Measurements from ENCODE around the gene CACNA1B.

Gene CACNA1B

GRCh38 chr9:138049779-138050471 lies 172.3 kb downstream of the CACNA1B start:
- no peaks in the 10 kb centered on the region for H3K27me3 ChIP-seq (ENCODE audit: insufficient read depth, low read length)
- H2AFZ ChIP-seq (ENCODE audit: low read depth, low read length): no peak overlapping the region
- no peaks in the 10 kb centered on the region for H3K4me1 ChIP-seq (ENCODE audit: insufficient read depth, low read length)
- no peaks in the 10 kb centered on the region for H3K36me3 ChIP-seq (ENCODE audit: insufficient read depth, low read length)
- H3K9me3 ChIP-seq (ENCODE audit: low read length): no peaks in the 10 kb centered on the region
- H3K4me3 ChIP-seq (ENCODE audit: low read length): no peak overlapping the region

GRCh38 chr9:138050472-138051330 lies 173.1 kb downstream of the CACNA1B start:
- H3K36me3 ChIP-seq (ENCODE audit: insufficient read depth, low read length): no peaks in the 10 kb centered on the region
- H3K27me3 ChIP-seq (ENCODE audit: insufficient read depth, low read length): no peaks in the 10 kb centered on the region
- no peak overlapping the region for H3K4me3 ChIP-seq (ENCODE audit: low read length)
- H3K9me3 ChIP-seq (ENCODE audit: low read length): no peaks in the 10 kb centered on the region
- H2AFZ ChIP-seq (ENCODE audit: low read depth, low read length): no peak overlapping the region
- no peaks in the 10 kb centered on the region for H3K4me1 ChIP-seq (ENCODE audit: insufficient read depth, low read length)

GRCh38 chr9:138051586-138052321 lies 174.2 kb downstream of the CACNA1B start:
- H3K27me3 ChIP-seq (ENCODE audit: insufficient read depth, low read length): no peaks in the 10 kb centered on the region
- H3K36me3 ChIP-seq (ENCODE audit: insufficient read depth, low read length): no peaks in the 10 kb centered on the region
- H3K4me3 ChIP-seq (ENCODE audit: low read length): no peak overlapping the region
- no peaks in the 10 kb centered on the region for H3K9me3 ChIP-seq (ENCODE audit: low read length)
- H2AFZ ChIP-seq (ENCODE audit: low read depth, low read length): no peak overlapping the region
- no peaks in the 10 kb centered on the region for H3K4me1 ChIP-seq (ENCODE audit: insufficient read depth, low read length)

GRCh38 chr9:138052322-138052615 lies 174.7 kb downstream of the CACNA1B start:
- no peaks in the 10 kb centered on the region for H3K36me3 ChIP-seq (ENCODE audit: insufficient read depth, low read length)
- no peaks in the 10 kb centered on the region for H3K9me3 ChIP-seq (ENCODE audit: low read length)
- no peak overlapping the region for H3K4me3 ChIP-seq (ENCODE audit: low read length)
- H3K27me3 ChIP-seq (ENCODE audit: insufficient read depth, low read length): no peaks in the 10 kb centered on the region
- H3K4me1 ChIP-seq (ENCODE audit: insufficient read depth, low read length): no peaks in the 10 kb centered on the region
- no peak overlapping the region for H2AFZ ChIP-seq (ENCODE audit: low read depth, low read length)

- Histone ChIP-seq H3K4me1 (ENCODE audit: insufficient read depth, low read length) (no peaks in the 10 kb centered on the region), H3K9me3 (ENCODE audit: low read length) (peaks cover 2% of the 10 kb centered on the region), H3K27me3 (ENCODE audit: insufficient read depth, low read length) (no peaks in the 10 kb centered on the region), H3K36me3 (ENCODE audit: insufficient read depth, low read length) (peaks cover 2% of the 10 kb centered on the region), H3K4me3 (ENCODE audit: low read length) (no peak overlapping the region), H2AFZ (ENCODE audit: low read depth, low read length) (no peak overlapping the region)
Observed at GRCh38 chr9:138052635-138053320, 175.2 kb downstream of the CACNA1B start.

- Histone ChIP-seq H2AFZ (ENCODE audit: low read depth, low read length) (no peak overlapping the region), H3K27me3 (ENCODE audit: insufficient read depth, low read length) (no peaks in the 10 kb centered on the region), H3K4me1 (ENCODE audit: insufficient read depth, low read length) (no peaks in the 10 kb centered on the region), H3K9me3 (ENCODE audit: low read length) (peaks cover 2% of the 10 kb centered on the region), H3K4me3 (ENCODE audit: low read length) (no peak overlapping the region), H3K36me3 (ENCODE audit: insufficient read depth, low read length) (peaks cover 3% of the 10 kb centered on the region)
Observed at GRCh38 chr9:138053321-138053868, 175.8 kb downstream of the CACNA1B start.

GRCh38 chr9:138053996-138054752 lies 176.6 kb downstream of the CACNA1B start:
- H3K27me3 ChIP-seq (ENCODE audit: insufficient read depth, low read length): no peaks in the 10 kb centered on the region
- peaks cover 2% of the 10 kb centered on the region for H3K9me3 ChIP-seq (ENCODE audit: low read length)

GRCh38 chr9:138057726-138058125 lies 180.1 kb downstream of the CACNA1B start:
- Histone ChIP-seq H3K9me3 (ENCODE audit: low read length) (peaks cover 6% of the 10 kb centered on the region), H3K36me3 (ENCODE audit: insufficient read depth, low read length) (peaks cover 3% of the 10 kb centered on the region), H3K4me1 (ENCODE audit: insufficient read depth, low read length) (no peaks in the 10 kb centered on the region), H3K27me3 (ENCODE audit: insufficient read depth, low read length) (no peaks in the 10 kb centered on the region), H3K4me3 (ENCODE audit: low read length) (no peak overlapping the region), H2AFZ (ENCODE audit: low read depth, low read length) (no peak overlapping the region)

More at GRCh38 chr9:138053996-138054752, 176.6 kb downstream of the CACNA1B start:
- Histone ChIP-seq H3K4me1 (ENCODE audit: insufficient read depth, low read length) (no peaks in the 10 kb centered on the region), H2AFZ (ENCODE audit: low read depth, low read length) (no peak overlapping the region), H3K4me3 (ENCODE audit: low read length) (no peak overlapping the region), H3K36me3 (ENCODE audit: insufficient read depth, low read length) (peaks cover 3% of the 10 kb centered on the region)

GRCh38 chr9:138058181-138058580 lies 180.6 kb downstream of the CACNA1B start:
- no peaks in the 10 kb centered on the region for H3K4me1 ChIP-seq (ENCODE audit: insufficient read depth, low read length)
- no peak overlapping the region for H2AFZ ChIP-seq (ENCODE audit: low read depth, low read length)
- no peaks in the 10 kb centered on the region for H3K27me3 ChIP-seq (ENCODE audit: insufficient read depth, low read length)
- no peak overlapping the region for H3K4me3 ChIP-seq (ENCODE audit: low read length)
- peaks cover 6% of the 10 kb centered on the region for H3K9me3 ChIP-seq (ENCODE audit: low read length)
- peaks cover 3% of the 10 kb centered on the region for H3K36me3 ChIP-seq (ENCODE audit: insufficient read depth, low read length)

- Histone ChIP-seq H2AFZ (ENCODE audit: low read depth, low read length) (no peak overlapping the region), H3K27me3 (ENCODE audit: insufficient read depth, low read length) (no peaks in the 10 kb centered on the region), H3K9me3 (ENCODE audit: low read length) (peaks cover 6% of the 10 kb centered on the region)
Observed at GRCh38 chr9:138059196-138059595, 181.6 kb downstream of the CACNA1B start.

GRCh38 chr9:138060365-138060764 lies 182.8 kb downstream of the CACNA1B start:
- Histone ChIP-seq H2AFZ (ENCODE audit: low read depth, low read length) (no peak overlapping the region), H3K4me3 (ENCODE audit: low read length) (no peak overlapping the region), H3K36me3 (ENCODE audit: insufficient read depth, low read length) (peaks cover 3% of the 10 kb centered on the region), H3K4me1 (ENCODE audit: insufficient read depth, low read length) (no peaks in the 10 kb centered on the region), H3K27me3 (ENCODE audit: insufficient read depth, low read length) (no peaks in the 10 kb centered on the region), H3K9me3 (ENCODE audit: low read length) (peaks cover 6% of the 10 kb centered on the region)

More at GRCh38 chr9:138059196-138059595, 181.6 kb downstream of the CACNA1B start:
- Histone ChIP-seq H3K4me1 (ENCODE audit: insufficient read depth, low read length) (no peaks in the 10 kb centered on the region), H3K36me3 (ENCODE audit: insufficient read depth, low read length) (peaks cover 3% of the 10 kb centered on the region), H3K4me3 (ENCODE audit: low read length) (no peak overlapping the region)

GRCh38 chr9:138060881-138061280 lies 183.3 kb downstream of the CACNA1B start:
- no peaks in the 10 kb centered on the region for H3K4me1 ChIP-seq (ENCODE audit: insufficient read depth, low read length)
- no peak overlapping the region for H3K4me3 ChIP-seq (ENCODE audit: low read length)
- no peak overlapping the region for H2AFZ ChIP-seq (ENCODE audit: low read depth, low read length)
- no peaks in the 10 kb centered on the region for H3K27me3 ChIP-seq (ENCODE audit: insufficient read depth, low read length)
- H3K9me3 ChIP-seq (ENCODE audit: low read length): peaks cover 6% of the 10 kb centered on the region
- H3K36me3 ChIP-seq (ENCODE audit: insufficient read depth, low read length): peaks cover 3% of the 10 kb centered on the region

Measured in neuron (in vitro differentiated cells).